NOMO-1 treated with dmso at 0.1 percent for 144 hours (cell line): Measurements from ENCODE around the gene EFCAB8.

Experiments
- DNase-seq: peaks from one replicate; lab custom pipeline; 2025; ENCODE audit not compliant: unreplicated experiment; lab: John Stamatoyannopoulos, UW

The EFCAB8 gene, protein sequence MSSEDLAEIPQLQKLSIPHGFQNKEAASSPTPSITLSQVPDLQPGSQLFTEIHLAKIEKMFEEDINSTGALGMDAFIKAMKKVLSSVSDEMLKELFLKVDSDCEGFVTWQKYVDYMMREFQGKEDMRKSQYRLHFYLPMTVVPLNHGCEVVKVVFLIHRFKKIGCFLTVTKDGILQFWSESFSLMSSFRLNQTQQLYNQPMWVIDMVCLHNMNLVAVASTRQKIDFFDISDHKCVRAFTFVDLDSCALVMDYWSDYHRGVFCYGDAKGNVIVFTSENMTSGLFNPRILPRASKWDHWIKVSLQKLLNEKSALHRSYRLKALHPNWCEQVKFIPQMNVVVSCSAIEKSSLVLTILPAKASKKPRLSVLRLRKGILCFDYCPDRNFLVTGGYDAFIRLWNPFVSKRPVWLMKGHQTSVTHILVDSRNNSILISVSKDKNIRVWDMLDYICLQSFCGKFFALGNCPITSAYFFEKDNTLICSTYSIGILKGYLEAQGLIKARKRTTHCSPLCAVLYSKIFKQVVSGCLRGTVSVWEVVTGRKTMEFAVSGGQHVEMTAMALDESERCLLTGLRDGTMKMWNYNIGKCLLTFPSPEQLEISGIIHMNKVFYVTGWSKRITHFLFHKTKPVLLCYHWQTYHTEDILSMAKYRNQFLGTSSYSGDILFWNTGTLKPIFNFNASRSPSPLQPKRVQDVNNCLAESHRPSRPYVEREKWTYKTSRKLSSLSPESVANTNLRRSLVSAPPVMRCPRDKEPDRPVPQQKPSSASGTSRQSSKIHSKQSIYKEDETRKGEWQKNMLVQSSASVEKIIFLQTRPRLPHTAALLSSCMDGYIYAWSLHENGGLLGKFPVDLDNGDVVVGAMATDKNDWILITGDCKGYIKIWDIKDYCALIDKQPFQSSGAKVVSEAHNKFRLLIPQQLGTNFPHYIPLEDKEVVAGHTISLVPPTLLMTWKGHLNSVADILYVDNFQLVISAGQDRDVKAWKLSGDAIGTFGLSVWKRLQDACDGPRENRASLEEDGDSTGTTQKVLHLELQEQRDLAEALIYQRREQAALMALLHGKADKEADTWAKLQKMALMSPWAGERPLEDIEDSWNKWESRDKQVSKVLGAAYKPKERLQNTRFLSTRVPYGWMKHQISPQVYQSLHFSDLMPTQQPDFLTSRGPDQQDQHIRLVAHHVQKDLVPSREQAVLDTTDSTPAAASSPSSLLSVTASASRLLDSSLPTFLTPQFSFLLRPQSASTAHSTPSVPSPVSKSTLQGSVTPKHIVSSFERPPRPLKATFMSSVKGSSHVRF

GRCh38 chr20:32858701-32859372 lies at the start of gene EFCAB8:
EFCAB8 (plus strand) TSS chr20:32858923; CDS start chr20:32863793, 4,870 bp downstream.
- no peak for DNase-seq

- DNase-seq, result no peak
Measured at GRCh38 chr20:32809907-32810306, 48.8 kb upstream of the EFCAB8 start.

DNA sequence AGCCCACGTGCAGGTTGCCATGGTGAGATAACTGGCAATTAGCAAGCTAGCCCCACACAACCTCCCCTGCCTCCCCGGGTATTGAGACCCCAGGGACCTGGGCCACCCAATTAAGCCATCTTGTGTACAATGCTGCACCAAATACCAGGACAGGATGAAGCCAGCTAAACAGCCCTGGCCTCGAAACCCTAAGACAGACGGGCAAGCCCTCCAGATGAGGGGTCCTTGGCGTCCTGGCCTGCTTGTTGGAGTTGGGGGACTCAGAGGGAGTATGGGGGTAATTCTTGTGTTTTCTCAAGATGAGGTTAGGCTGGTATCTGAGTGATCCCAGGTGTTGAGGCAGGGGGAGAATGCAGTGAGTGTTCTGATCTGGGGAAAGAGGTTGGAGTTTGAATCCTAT lies 47.8 kb upstream of the EFCAB8 start:
- DNase-seq, result no peak

GRCh38 chr20:32811886-32812285 lies 46.8 kb upstream of the EFCAB8 start:
- DNase-seq, result no peak

DNA sequence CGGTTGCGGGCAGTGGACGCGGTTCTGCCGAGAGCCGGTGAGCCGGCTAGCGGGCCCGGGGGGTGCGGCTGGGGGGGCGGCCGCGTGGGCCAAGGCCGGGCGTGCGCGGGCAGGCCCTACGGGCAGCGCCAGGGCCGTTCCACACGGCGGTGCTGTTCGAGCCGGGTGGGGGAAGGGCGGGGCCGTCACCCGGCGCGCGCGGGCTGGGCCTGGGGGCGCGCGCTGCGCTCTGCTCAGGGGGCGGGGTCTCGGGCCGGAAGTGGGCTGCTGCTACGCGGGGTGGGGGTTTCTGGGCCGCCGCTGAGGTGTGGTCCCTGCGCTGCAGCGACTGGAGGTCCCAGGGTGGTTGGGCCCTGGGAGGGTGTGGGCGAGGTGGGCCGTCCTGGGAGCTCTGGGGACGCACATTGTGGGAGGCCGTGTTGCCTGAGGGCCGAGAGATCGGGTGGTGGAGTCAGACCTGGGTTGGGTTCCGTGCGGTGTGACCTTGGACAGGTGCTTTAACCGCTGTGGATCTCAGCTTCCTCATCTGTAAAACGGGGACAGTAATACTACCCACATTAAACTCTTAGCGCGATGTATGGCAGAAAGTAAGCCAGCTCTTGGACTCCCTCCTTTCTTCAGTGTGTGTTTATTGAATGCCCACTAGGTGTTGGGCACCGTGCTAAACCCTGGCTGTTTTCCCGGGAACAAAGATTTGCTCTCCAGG lies 38.6 kb upstream of the EFCAB8 start:
- DNase-seq, result peak; percentile 15

DNA sequence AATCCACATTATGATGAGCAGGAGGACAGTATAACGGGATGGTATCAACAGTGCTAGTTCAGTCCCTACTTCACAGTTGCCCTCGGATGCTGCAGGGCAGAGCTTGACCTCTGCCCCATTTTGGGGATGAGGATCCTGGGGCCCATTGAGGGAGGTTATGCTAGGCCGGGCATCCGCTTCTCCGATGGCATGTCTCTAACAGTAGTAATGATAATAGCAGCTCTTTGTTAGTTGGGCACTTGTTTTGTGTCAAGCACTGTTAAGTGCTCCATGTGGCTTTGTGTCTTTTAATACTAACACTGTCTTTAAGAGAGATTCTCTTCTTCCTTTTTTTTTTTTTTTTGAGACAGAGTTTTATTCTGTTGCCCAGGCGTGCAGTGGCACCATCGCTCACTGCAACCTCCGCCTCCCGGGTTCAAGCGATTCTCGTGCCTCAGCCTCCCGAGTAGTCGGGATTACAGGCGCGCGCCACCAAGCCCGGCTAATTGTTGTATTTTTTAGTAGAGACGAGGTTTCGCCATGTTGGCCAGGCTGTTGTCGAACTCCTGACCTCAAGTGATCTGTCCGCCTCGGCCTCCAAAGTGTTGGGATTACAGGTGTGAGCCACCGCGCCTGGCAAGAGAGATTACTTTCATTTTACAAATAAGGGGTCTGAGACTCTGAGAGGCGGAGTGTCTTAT lies 37.9 kb upstream of the EFCAB8 start:
- DNase-seq, result no peak

GRCh38 chr20:32822225-32822624 lies 36.5 kb upstream of the EFCAB8 start:
- DNase-seq, result no peak

- no peak for DNase-seq
Measured at GRCh38 chr20:32823078-32823477, 35.6 kb upstream of the EFCAB8 start.

- no peak for DNase-seq
Measured at GRCh38 chr20:32823737-32824588, 34.8 kb upstream of the EFCAB8 start.

DNA sequence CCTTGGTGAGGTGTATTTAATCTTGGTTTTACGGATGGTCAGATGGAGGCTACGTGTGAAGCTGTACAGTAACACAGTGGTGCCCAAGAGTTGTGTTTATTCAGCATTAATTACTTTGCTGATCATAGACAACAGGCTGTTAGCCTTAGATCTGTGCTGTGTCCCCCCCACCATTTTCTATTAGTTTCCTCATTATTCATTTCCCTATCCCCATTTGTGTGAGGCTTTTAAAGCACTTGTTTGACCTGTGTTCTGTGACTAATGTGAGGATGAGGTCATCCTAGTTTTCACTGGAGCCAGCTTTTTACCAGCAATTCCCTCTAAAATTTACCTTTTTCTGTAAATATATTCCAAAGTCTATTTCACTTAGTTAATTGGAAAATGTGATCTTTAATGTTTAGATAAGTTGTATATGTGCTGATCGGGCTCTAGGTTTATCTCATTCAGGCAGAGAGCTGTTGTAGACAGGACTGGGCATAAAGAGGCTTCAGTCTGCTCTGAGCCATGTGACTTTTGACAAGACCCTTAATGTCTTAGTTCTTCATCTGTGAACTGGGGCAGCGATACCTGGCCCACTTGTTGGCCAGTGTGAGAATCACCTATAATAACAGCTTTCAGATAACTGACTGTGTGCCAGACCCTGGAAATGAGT lies 30.6 kb upstream of the EFCAB8 start:
- DNase-seq, result no peak

- DNase-seq, result no peak
Measured at GRCh38 chr20:32829311-32830005, 29.3 kb upstream of the EFCAB8 start.

DNA sequence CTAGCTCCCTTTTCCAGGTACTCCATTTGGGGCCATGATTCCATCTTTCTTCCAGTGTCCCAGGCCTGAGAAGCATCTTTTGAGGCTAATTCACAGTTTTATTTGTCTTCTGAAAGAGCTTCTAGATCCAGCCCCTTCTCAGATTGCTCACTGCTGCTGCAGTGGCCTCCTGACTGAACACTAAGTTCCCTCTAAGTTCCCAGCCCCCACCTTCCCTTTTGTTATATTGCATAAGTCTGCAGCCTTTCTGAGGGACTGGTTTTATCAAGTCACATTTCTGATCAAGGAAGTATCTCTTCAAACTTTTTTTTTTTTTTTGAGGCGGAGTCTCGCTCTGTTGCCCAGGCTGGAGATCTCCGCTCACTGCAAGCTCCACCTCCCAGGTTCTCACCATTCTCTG lies 28.3 kb upstream of the EFCAB8 start:
- DNase-seq, result peak; percentile 84

- no peak for DNase-seq
Measured at GRCh38 chr20:32831982-32832381, 26.7 kb upstream of the EFCAB8 start.

DNA sequence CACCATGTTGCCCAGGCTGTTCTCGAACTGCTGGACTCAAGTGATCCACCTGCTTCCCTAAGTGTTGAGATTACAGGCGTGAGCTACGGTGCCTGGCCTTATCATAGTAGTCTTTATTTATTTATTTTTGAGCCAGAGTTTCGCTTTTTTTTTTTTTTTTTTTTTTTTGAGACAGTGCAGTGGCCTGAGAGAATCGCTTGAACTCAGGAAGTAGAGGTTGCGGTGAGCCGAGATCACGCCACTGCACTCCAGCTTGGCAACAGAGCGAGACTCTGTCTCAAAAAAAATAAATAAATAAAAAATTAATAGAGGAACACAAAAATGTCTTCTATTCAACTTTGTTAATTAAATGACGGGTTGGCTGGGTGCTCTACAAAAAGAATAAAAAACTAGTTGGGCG lies 26.1 kb upstream of the EFCAB8 start:
- DNase-seq, result no peak

DNA sequence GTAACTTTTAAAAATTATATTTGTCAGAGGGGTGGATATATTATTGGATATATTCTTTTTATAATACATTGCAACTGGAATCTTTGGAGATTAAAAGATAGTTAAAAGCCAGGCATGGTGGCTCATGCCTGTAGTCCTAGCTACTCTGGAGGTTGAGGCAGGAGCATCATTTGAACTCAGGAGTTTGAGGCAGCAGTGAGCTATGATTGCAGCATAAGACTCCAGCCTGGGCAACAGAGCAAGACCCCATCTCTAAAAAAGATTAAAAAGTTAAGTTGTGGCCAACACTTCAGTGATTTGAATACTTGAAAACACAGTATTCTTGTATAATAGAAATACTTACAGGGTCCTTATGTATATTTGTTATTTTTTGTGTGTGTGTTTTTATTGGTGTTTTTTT lies 23.8 kb upstream of the EFCAB8 start:
- no peak for DNase-seq

DNA sequence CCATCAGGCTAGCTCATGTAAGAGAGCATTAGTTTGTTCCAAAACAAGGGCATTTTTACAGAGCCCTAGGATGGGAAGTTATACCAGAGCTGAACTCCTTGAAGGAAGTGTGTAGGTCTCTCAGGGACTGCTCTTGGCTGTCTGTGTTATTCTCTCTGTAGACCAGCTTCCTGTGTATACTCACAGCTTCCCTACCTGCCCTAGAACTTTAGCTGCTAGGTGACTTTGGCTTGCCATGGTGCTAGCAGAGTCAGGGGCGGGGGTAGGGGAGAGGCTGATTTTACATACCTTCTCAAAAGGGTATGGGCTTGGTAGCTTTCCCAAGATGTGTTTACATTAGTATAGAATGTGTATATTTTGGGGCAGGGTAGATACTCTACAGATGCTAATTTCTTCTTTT lies 21.6 kb upstream of the EFCAB8 start:
- DNase-seq, result no peak

DNA sequence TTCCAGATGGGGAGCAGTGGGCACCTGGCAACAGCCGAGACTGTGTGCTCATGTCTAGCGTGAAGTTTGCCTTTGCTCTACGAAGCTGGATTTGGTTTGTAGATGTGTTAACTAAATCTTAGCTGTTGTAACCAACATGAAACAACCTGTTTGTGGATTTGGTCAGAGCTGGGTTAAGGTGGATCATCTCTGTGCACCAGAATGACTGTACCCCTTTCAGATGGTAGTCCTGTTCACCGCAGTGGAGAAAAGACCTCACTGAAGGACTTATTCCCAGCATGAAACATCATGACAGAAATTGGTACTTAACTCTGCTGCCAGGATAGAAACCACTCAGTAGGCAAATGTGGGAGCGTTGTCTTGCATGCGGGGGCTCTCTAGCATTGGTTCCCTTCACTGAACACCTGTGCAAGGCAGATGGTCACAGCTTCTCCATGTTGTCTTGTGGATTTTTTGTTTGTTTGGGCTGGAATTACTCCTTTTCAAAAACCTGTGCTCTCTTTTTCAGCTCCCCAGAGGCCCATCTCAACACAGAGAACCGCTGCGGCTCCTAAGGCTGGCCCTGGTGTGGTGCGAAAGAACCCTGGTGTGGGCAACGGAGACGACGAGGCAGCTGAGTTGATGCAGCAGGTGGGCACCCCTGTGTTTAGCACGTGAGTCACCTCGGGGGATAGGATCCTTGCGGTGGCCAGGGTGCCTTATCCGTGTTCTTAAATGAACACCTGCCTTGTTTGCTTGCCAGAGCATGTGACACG lies 19.3 kb upstream of the EFCAB8 start:
- no peak for DNase-seq
